Neural progenitor cell (in vitro differentiated cells): ENCODE data around the gene GALNT18. TPM values are rescaled to one million over a fixed set of nuclear protein-coding genes. Genes with fewer than 3 reads are reported as not detected.

ENCODE experiments used
- DNase-seq: peaks from one replicate; pipeline ENCODE4 v3.0.0-alpha.2; 2016; ENCODE audit warnings: low spot score
- H2AFZ ChIP-seq: fragments of 200-600 bp; sonication (generic); replicated peaks from 2 replicates; pipeline ENCODE4 v1.6.1; 2016; ENCODE audit warnings: antibody characterized with exemption
- H3F3A ChIP-seq: fragments of 200-600 bp; sonication (generic); 2 replicates; pipeline ENCODE4 v1.6.1; 2016; ENCODE audit warnings: antibody characterized with exemption, low read depth
- H3K27ac ChIP-seq: fragments of 200-600 bp; sonication (generic); 2 replicates; pipeline ENCODE4 v1.5.1; 2016; ENCODE audit warnings: mild to moderate bottlenecking
- H3K27me3 ChIP-seq: fragments of 200-600 bp; sonication (generic); 2 replicates; pipeline ENCODE4 v1.6.1; 2016; ENCODE audit warnings: mild to moderate bottlenecking, moderate library complexity
- H3K36me3 ChIP-seq: fragments of 200-600 bp; sonication (generic); 2 replicates; pipeline ENCODE4 v1.5.1; 2016
- H3K4me1 ChIP-seq: fragments of 200-600 bp; sonication (generic); 2 replicates; pipeline ENCODE4 v1.6.1; 2016; ENCODE audit warnings: mixed run types
- H3K4me2 ChIP-seq: fragments of 200-600 bp; sonication (generic); 2 replicates; pipeline ENCODE4 v1.6.1; 2016
- H3K4me3 ChIP-seq: fragments of 200-600 bp; sonication (generic); 2 replicates; pipeline ENCODE4 v1.5.1; 2016
- H3K79me2 ChIP-seq: fragments of 200-600 bp; sonication (generic); 2 replicates; pipeline ENCODE4 v1.6.1; 2016; ENCODE audit warnings: low read depth
- H3K9ac ChIP-seq: fragments of 200-600 bp; sonication (generic); 2 replicates; pipeline ENCODE4 v1.6.1; 2016
- H3K9me3 ChIP-seq: fragments of 200-600 bp; sonication (generic); 2 replicates; pipeline ENCODE4 v1.5.1; 2016; ENCODE audit warnings: low read depth
- H4K20me1 ChIP-seq: fragments of 200-600 bp; sonication (generic); 2 replicates; pipeline ENCODE4 v1.6.1; 2016; ENCODE audit warnings: low read depth
- H3K27ac Mint-ChIP-seq: 3 replicates; pipeline ENCODE4 v1.8.0; 2021; ENCODE audit warnings: mixed read lengths
- H3K27me3 Mint-ChIP-seq: 2 replicates; pipeline ENCODE4 v1.8.0; 2022; ENCODE audit warnings: low read depth, mild to moderate bottlenecking, inconsistent platforms, moderate library complexity, mixed read lengths; ENCODE audit not compliant: insufficient read depth
- H3K36me3 Mint-ChIP-seq: 3 replicates; pipeline ENCODE4 v1.8.0; 2021; ENCODE audit warnings: mixed read lengths
- H3K4me1 Mint-ChIP-seq: 3 replicates; pipeline ENCODE4 v1.8.0; 2021; ENCODE audit warnings: mixed read lengths
- H3K4me3 Mint-ChIP-seq: 3 replicates; pipeline ENCODE4 v1.8.0; 2021; ENCODE audit warnings: mild to moderate bottlenecking, moderate library complexity, mixed read lengths
- H3K9me3 Mint-ChIP-seq: 3 replicates; pipeline ENCODE4 v1.8.0; 2020; ENCODE audit warnings: mixed read lengths
- CTCF ChIP-seq: fragments of 200-600 bp; sonication (generic); IDR thresholded peaks from 2 replicates; pipeline ENCODE4 v1.5.1; 2017; ENCODE audit warnings: antibody characterized with exemption, mild to moderate bottlenecking
- EZH2 ChIP-seq: fragments of 200-600 bp; sonication (generic); IDR thresholded peaks from 2 replicates; pipeline ENCODE4 v1.6.1; 2017; ENCODE audit warnings: antibody characterized with exemption, mild to moderate bottlenecking, moderate library complexity
- EZH2phosphoT487 ChIP-seq: fragments of 200-600 bp; sonication (generic); IDR thresholded peaks from 2 replicates; pipeline ENCODE4 v1.6.1; 2017; ENCODE audit warnings: antibody characterized with exemption
- total RNA-seq: library from RNA; depleted of rRNA; stranded (reverse); fragments of >200 nt; gene quantifications from 2 replicates; pipeline ENCODE4 v1.2.3, GENCODE V29; 2015; ENCODE audit warnings: low replicate concordance

Gene GALNT18
- total RNA-seq, 1 donor from 2014 or later: 2.4 TPM

GRCh38 chr11:11587122-11587521, 34.7 kb downstream of the GALNT18 start:
- Histone ChIP-seq H3K4me1 (peaks cover 29% of the 10 kb centered on the region), H3K27ac (no peak overlapping the region), H3K4me3 (no peak overlapping the region), H3K79me2 (no peaks in the 10 kb centered on the region), H4K20me1 (no peaks in the 10 kb centered on the region), H3K9me3 (no peaks in the 10 kb centered on the region), H2AFZ (no peak overlapping the region), H3F3A (no peaks in the 10 kb centered on the region), H3K9ac (no peak overlapping the region), H3K36me3 (no peaks in the 10 kb centered on the region), H3K4me2 (no peak overlapping the region), H3K27me3 (no peaks in the 10 kb centered on the region)
- Mint-ChIP-seq H3K36me3 (no peaks in the 10 kb centered on the region), H3K27ac (no peak overlapping the region), H3K9me3 (no peaks in the 10 kb centered on the region), H3K4me1 (peaks cover 23% of the 10 kb centered on the region), H3K27me3 (no peaks in the 10 kb centered on the region), H3K4me3 (no peak overlapping the region)
- no peak for DNase-seq
- TF ChIP-seq CTCF (no peak), EZH2phosphoT487 (no peak), EZH2 (no peak)

- no peaks in the 10 kb centered on the region for H3F3A ChIP-seq
- no peaks in the 10 kb centered on the region for H3K36me3 ChIP-seq
- no peak overlapping the region for H3K9ac ChIP-seq
- no peaks in the 10 kb centered on the region for H3K79me2 ChIP-seq
- H3K27ac Mint-ChIP-seq: no peak overlapping the region
- no peak overlapping the region for H3K4me2 ChIP-seq
- no peak overlapping the region for H2AFZ ChIP-seq
- H3K27me3 Mint-ChIP-seq: peaks cover 2% of the 10 kb centered on the region
- H3K9me3 Mint-ChIP-seq: no peaks in the 10 kb centered on the region
- H4K20me1 ChIP-seq: no peaks in the 10 kb centered on the region
- no peak for TF ChIP-seq EZH2
- TF ChIP-seq CTCF: no peak
- TF ChIP-seq EZH2phosphoT487: no peak
- peaks cover 36% of the 10 kb centered on the region for H3K4me1 ChIP-seq
- H3K4me3 ChIP-seq: no peak overlapping the region
- H3K9me3 ChIP-seq: no peaks in the 10 kb centered on the region
- H3K4me3 Mint-ChIP-seq: no peak overlapping the region
- no peaks in the 10 kb centered on the region for H3K36me3 Mint-ChIP-seq
- H3K27ac ChIP-seq: no peak overlapping the region
- H3K4me1 Mint-ChIP-seq: peaks cover 27% of the 10 kb centered on the region
- DNase-seq: no peak
- H3K27me3 ChIP-seq: no peaks in the 10 kb centered on the region
Measured at GRCh38 chr11:11586465-11586864, 35.3 kb downstream of the GALNT18 start.

- DNase-seq: no peak
- H3K27ac ChIP-seq: no peak overlapping the region
- Mint-ChIP-seq H3K9me3 (no peaks in the 10 kb centered on the region), H3K4me1 (peaks cover 29% of the 10 kb centered on the region), H3K27me3 (peaks cover 4% of the 10 kb centered on the region), H3K27ac (no peak overlapping the region), H3K36me3 (no peaks in the 10 kb centered on the region), H3K4me3 (no peak overlapping the region)
- no peaks in the 10 kb centered on the region for H3K9me3 ChIP-seq
- no peaks in the 10 kb centered on the region for H3K27me3 ChIP-seq
- H3F3A ChIP-seq: no peaks in the 10 kb centered on the region
- no peaks in the 10 kb centered on the region for H3K79me2 ChIP-seq
- H3K4me3 ChIP-seq: no peak overlapping the region
- no peak overlapping the region for H2AFZ ChIP-seq
- H4K20me1 ChIP-seq: no peaks in the 10 kb centered on the region
- no peak overlapping the region for H3K9ac ChIP-seq
- no peaks in the 10 kb centered on the region for H3K36me3 ChIP-seq
- no peak for TF ChIP-seq EZH2phosphoT487
- TF ChIP-seq CTCF: no peak
- no peak for TF ChIP-seq EZH2
- H3K4me2 ChIP-seq: no peak overlapping the region
- H3K4me1 ChIP-seq: peaks cover 41% of the 10 kb centered on the region
Measured at GRCh38 chr11:11584937-11585336, 36.9 kb downstream of the GALNT18 start.

GRCh38 chr11:11584530-11584810, 37.3 kb downstream of the GALNT18 start:
- Histone ChIP-seq H3F3A (no peaks in the 10 kb centered on the region), H2AFZ (no peak overlapping the region), H3K4me2 (no peak overlapping the region), H4K20me1 (no peaks in the 10 kb centered on the region), H3K79me2 (no peaks in the 10 kb centered on the region), H3K9ac (no peak overlapping the region), H3K27ac (no peak overlapping the region), H3K9me3 (no peaks in the 10 kb centered on the region), H3K4me1 (peaks cover 37% of the 10 kb centered on the region), H3K27me3 (no peaks in the 10 kb centered on the region), H3K4me3 (no peak overlapping the region), H3K36me3 (no peaks in the 10 kb centered on the region)
- H3K36me3 Mint-ChIP-seq: no peaks in the 10 kb centered on the region
- peaks cover 26% of the 10 kb centered on the region for H3K4me1 Mint-ChIP-seq
- peaks cover 4% of the 10 kb centered on the region for H3K27me3 Mint-ChIP-seq
- no peak overlapping the region for H3K27ac Mint-ChIP-seq
- TF ChIP-seq EZH2 (no peak), EZH2phosphoT487 (no peak), CTCF (no peak)
- no peak overlapping the region for H3K4me3 Mint-ChIP-seq
- H3K9me3 Mint-ChIP-seq: no peaks in the 10 kb centered on the region
- no peak for DNase-seq
